Transverse colon (tissue), 4 donors: ENCODE results near the gene JAZF1. TPM values are rescaled to one million over a fixed set of nuclear protein-coding genes. Genes with fewer than 3 reads are reported as not detected.

Experiments
- DNase-seq: peaks from one replicate; pipeline ENCODE4 v3.0.0-alpha.2; 2019
- H3K27ac ChIP-seq, 4 donors: fragments of 200-600 bp; sonication (generic); 2 replicates each; pipeline ENCODE4 v1.5.1; 2016 to 2018; ENCODE audit warnings: inconsistent platforms in 4 of 4
- H3K27me3 ChIP-seq: fragments of 200-600 bp; sonication (generic); 2 replicates; pipeline ENCODE4 v1.5.1; 2017; ENCODE audit warnings: inconsistent platforms
- H3K36me3 ChIP-seq, 4 donors: fragments of 200-600 bp; sonication (generic); 2 replicates each; pipeline ENCODE4 v1.5.1; 2017 to 2019; ENCODE audit warnings: inconsistent platforms in 4 of 4
- H3K4me1 ChIP-seq, 4 donors: fragments of 200-600 bp; sonication (generic); 2 replicates each; pipeline ENCODE4 v1.5.1; 2017 to 2020; ENCODE audit warnings: inconsistent platforms in 4 of 4
- H3K4me3 ChIP-seq, 4 donors: fragments of 200-600 bp; sonication (generic); 1 replicate in 1 of 4; 2 replicates in 3 of 4; pipeline versions ENCODE4 v1.5.1 to v1.6.1; 2017 to 2019; ENCODE audit warnings: inconsistent platforms in 4 of 4
- H3K9me3 ChIP-seq, 2 donors: fragments of 200-600 bp; sonication (generic); 2 replicates each; pipeline ENCODE4 v1.5.1; 2017 to 2019; ENCODE audit warnings: inconsistent platforms in 2 of 2
- CTCF ChIP-seq, 5 experiments: fragments of 200-600 bp in 3 of 5; fragments of 450-650 bp in 2 of 5; sonication (generic) in 3 of 5; IDR thresholded peaks; 1 replicate in 2 of 5; 2 replicates in 3 of 5; pipeline ENCODE4 v1.5.1; 2016 to 2017; ENCODE audit warnings: antibody characterized with exemption in 5 of 5, inconsistent platforms in 3 of 5, mild to moderate bottlenecking in 2 of 5, moderate library complexity in 1 of 5
- EP300 ChIP-seq: sonication (generic); formaldehyde crosslinking; IDR thresholded peaks from one replicate; pipeline ENCODE4 v1.6.1; 2017; ENCODE audit warnings: antibody characterized with exemption, low read depth
- POLR2A ChIP-seq: fragments of 450-650 bp; IDR thresholded peaks from one replicate; pipeline ENCODE4 v1.6.1; 2016; ENCODE audit warnings: antibody characterized with exemption, mild to moderate bottlenecking, moderate library complexity
- POLR2AphosphoS5 ChIP-seq, 3 donors: sonication (generic); formaldehyde crosslinking; IDR thresholded peaks; one replicate each; pipeline ENCODE4 v1.6.1; 2016; ENCODE audit warnings: antibody characterized with exemption in 3 of 3
- WGBS, 2 donors: methylation state at CpG; one replicate each; pipeline ENCODE4 v1.1.5; 2018; ENCODE audit warnings: low coverage in 1 of 2; 5-methylcytosine and 5-hydroxymethylcytosine counted together
- in situ Hi-C, 4 donors: fragments of 200-750 bp; cut with MboI; loops; one replicate each; pipeline versions ENCODE4 v1.15.0 to v1.15.1; 2017; ENCODE audit warnings: low sequenced_read_pairs in 3 of 4, low pct_ligation_motif_present in 1 of 4, low pct_unique_long_range_greater_than_20kb in 1 of 4
- intact Hi-C: fragments of 100-400 bp; cut with DNase I; formaldehyde crosslinking; loops from one replicate; pipeline ENCODE4 v1.15.1; 2023; ENCODE audit warnings: low total_unique reads
- total RNA-seq, 4 donors: library from RNA; depleted of rRNA; stranded (reverse); fragments of >200 nt; gene quantifications; one replicate each; pipeline ENCODE4 v1.1.0, GENCODE V29; 2016

JAZF1 gene
- total RNA-seq, 4 donors from 2014 or later: 11.0 to 12.2 (median 11.5) TPM

- in situ Hi-C loops: no loop called here
- H3K27ac ChIP-seq: no peak overlapping the region
These were observed 218.3 kb downstream of the JAZF1 start for GRCh38 chr7:27962273-27962672.

DNA sequence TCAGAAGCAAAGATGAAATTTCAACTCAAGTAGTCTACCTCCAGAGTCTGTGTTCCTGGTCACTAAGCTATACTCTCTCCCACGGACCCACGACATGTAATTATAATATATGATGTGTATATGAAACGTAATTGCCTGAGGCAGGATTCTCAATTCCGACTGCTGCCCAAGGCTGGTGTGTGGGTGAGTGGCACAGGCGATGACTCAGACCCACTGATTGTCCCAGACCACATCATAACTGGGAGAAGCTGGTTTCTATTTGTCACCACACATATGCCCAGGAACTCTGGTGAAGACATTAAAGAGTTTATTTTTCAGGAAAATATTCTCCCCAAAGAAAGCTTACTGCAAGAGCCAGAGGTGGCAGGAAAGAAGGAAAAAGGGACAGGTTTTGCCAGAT, 219.3 kb downstream of the JAZF1 start:
- peaks cover 0 to 21% (median 7%) of the 10 kb centered on the region in 4 donors for H3K4me1 ChIP-seq
- intact Hi-C loops (no loop called here), in situ Hi-C loops (no loop called here)
- H3K27ac ChIP-seq: no peak overlapping the region
- TF ChIP-seq POLR2A (no peak), CTCF (IDR thresholded peaks at IDR 0.05) (no peak), EP300 (no peak), POLR2AphosphoS5 (IDR thresholded peaks at IDR 0.05) (no peak)
- WGBS, 2 donors: 30 to 76% methylated on average over 2 to 5 of the region's 5 CpGs
- H3K9me3 ChIP-seq: no peaks in the 10 kb centered on the region
- no peaks in the 10 kb centered on the region for H3K36me3 ChIP-seq
- no peak overlapping the region for H3K4me3 ChIP-seq
- DNase-seq: no peak
- no peaks in the 10 kb centered on the region for H3K27me3 ChIP-seq

More at GRCh38 chr7:27962273-27962672, 218.3 kb downstream of the JAZF1 start:
- H3K4me3 ChIP-seq: no peak overlapping the region
- no peaks in the 10 kb centered on the region for H3K27me3 ChIP-seq
- no peaks in the 10 kb centered on the region for H3K9me3 ChIP-seq
- TF ChIP-seq POLR2A (no peak), CTCF (IDR thresholded peaks at IDR 0.05) (no peak), POLR2AphosphoS5 (IDR thresholded peaks at IDR 0.05) (no peak), EP300 (no peak)
- DNase-seq: no peak
- peaks cover 0 to 26% (median 7%) of the 10 kb centered on the region in 4 donors for H3K4me1 ChIP-seq
- H3K36me3 ChIP-seq: no peaks in the 10 kb centered on the region
- intact Hi-C loops: no loop called here

DNA sequence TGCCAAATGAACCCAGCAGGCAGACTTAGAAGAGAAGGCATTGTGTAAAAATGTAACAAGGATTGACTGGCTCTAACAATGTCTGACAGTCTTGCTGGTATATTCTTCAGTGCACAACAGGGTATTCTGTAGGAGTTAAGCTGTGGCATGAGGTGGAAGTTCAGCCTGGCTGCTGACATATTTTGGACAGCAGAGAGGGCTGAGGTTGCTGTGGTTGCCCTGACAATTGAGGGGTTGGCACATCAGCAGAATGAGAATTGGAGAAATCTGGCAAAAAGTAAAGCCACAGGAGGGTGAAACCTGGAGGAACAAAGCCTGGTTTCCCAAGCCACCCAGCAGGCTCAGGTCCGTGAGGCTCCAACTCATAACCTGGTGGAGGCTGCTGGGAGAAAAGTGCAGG, 220.2 kb downstream of the JAZF1 start:
- DNase-seq: no peak
- no peaks in the 10 kb centered on the region for H3K9me3 ChIP-seq
- H3K4me3 ChIP-seq: no peak overlapping the region
- WGBS, 2 donors: 74 to 100% methylated on average over 1 of the region's 1 CpG
- peaks cover 0 to 15% (median 6%) of the 10 kb centered on the region in 4 donors for H3K4me1 ChIP-seq
- no peaks in the 10 kb centered on the region for H3K27me3 ChIP-seq
- TF ChIP-seq CTCF (IDR thresholded peaks at IDR 0.05) (no peak), EP300 (no peak)
- in situ Hi-C loops: no loop called here
- no peaks in the 10 kb centered on the region for H3K36me3 ChIP-seq
- intact Hi-C loops: no loop called here
- H3K27ac ChIP-seq: no peak overlapping the region

DNA sequence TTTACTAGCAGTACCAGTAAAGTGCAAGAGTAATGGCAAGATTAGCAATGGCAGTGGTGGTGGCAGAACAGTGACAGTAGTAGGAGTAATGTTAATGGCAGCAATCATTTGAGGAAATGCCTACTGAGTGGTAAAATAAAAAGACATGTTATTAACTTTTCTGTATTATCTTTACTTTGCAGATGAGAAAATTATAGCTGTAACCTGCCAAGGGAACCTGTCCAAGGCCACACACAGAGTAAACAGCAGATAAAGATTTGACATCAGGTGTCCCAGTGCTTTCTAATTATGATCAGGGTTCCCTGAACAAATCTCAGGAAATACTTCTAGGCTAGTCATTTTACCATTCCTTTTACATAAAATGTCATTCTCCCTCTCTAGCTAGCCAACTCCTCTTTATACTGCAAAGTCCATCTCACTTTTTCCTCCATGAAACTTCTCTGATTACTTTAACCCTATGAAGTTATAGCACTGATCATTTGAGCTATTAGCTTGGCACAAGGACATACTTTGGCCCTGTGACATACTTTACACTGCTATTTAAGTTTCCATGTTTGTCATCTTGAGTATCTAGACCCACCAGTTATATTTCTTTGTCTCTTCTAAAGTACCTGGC, 221.6 kb downstream of the JAZF1 start:
- intact Hi-C loops (no loop called here), in situ Hi-C loops (no loop called here)
- Histone ChIP-seq H3K36me3 (no peaks in the 10 kb centered on the region), H3K27me3 (no peaks in the 10 kb centered on the region), H3K27ac (no peak overlapping the region), H3K4me3 (no peak overlapping the region), H3K9me3 (no peaks in the 10 kb centered on the region), H3K4me1 (peaks cover 0 to 15% (median 6%) of the 10 kb centered on the region in 4 donors)
- DNase-seq: no peak
- TF ChIP-seq EP300 (no peak), POLR2AphosphoS5 (IDR thresholded peaks at IDR 0.05) (no peak)

DNA sequence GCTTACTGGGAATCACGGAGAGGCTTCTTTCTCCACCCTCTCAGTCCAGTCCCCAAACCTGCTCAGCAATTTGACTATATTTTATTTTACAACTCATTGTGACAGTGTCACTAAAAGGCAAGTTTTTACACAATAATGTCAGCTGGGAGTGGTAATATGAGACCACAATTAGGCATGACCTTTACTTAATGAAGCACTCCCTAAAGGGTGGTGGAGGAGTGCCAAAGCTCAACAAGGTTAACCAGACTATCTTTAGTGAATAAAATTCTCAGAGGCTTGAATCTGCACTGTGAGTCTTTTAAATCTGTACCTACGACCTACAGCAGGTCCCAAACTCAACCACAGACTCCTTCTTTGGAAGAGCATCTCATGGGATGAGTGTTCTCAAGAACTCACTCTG, 225.0 kb downstream of the JAZF1 start:
- H3K36me3 ChIP-seq: no peaks in the 10 kb centered on the region
- no peak for DNase-seq
- TF ChIP-seq POLR2AphosphoS5 (IDR thresholded peaks at IDR 0.05): no peak
- no peak for TF ChIP-seq POLR2A
- no peak for TF ChIP-seq EP300
- no peak for TF ChIP-seq CTCF (IDR thresholded peaks at IDR 0.05)
- no peaks in the 10 kb centered on the region for H3K27me3 ChIP-seq
- no peaks in the 10 kb centered on the region for H3K9me3 ChIP-seq
- no peak overlapping the region for H3K27ac ChIP-seq
- H3K4me3 ChIP-seq: no peak overlapping the region
- in situ Hi-C loops: no loop called here
- H3K4me1 ChIP-seq: peaks cover 0 to 6% (median 5%) of the 10 kb centered on the region in 4 donors
- 87 to 100% methylated on average over 1 to 2 of the region's 2 CpGs for WGBS, 2 donors
- intact Hi-C loops: no loop called here
